H1 (cell line): ENCODE data around the gene ACOT7. TPM values are rescaled to one million over a fixed set of nuclear protein-coding genes. Genes with fewer than 3 reads are reported as not detected.

ENCODE experiments used
- BACH1 ChIP-seq: IDR thresholded peaks from 2 replicates; pipeline ENCODE4 v1.6.1; 2012; ENCODE audit warnings: low read length, improper control_type of control experiment
- MAFK ChIP-seq: IDR thresholded peaks from 2 replicates; pipeline ENCODE4 v1.6.1; 2012; ENCODE audit warnings: low read depth, mild to moderate bottlenecking, improper control_type of control experiment, low read length
- POLR2AphosphoS5 ChIP-seq: IDR thresholded peaks from 2 replicates; pipeline ENCODE4 v1.6.1; 2011; ENCODE audit warnings: low read depth, low read length
- USF2 ChIP-seq: IDR thresholded peaks from 2 replicates; pipeline ENCODE4 v1.6.1; 2011; ENCODE audit warnings: low read length, improper control_type of control experiment
- polyA plus RNA-seq, 7 experiments: library from polyadenylated mRNA; depleted of rRNA in 3 of 7; stranded (reverse) in 5 of 7; unstranded in 2 of 7; fragments of >200 nt in 5 of 7; fragments of 200-250 nt in 2 of 7; gene quantifications; 1 replicate in 5 of 7; 2 replicates in 1 of 7; 4 replicates in 1 of 7; pipeline versions ENCODE4 v1.2.1 to v1.2.3, GENCODE V29; 2011 to 2013; ENCODE audit warnings: missing spikeins in 2 of 7, mixed read lengths in 2 of 7
- total RNA-seq: library from RNA; stranded (reverse); fragmentation: NEBNext Ultra II Directional; extraction: Animal tissue kit (Norgen Biotek cat#: 25700); gene quantifications from 2 replicates; pipeline ENCODE4 v1.2.1, GENCODE V29; 2021

ACOT7 gene
- total and polyA plus RNA-seq, 2 of the 8 experiments (the other 6 are each of a cell fraction or from before 2014, with no cell fraction given) = 151 to 214 TPM

GRCh38 chr1:6292102-6292501, 101.5 kb downstream of the ACOT7 start (continued):
- TF ChIP-seq BACH1 = no peak
- no peak for TF ChIP-seq USF2
- TF ChIP-seq MAFK = no peak
- TF ChIP-seq POLR2AphosphoS5 = no peak
